Measurements from ENCODE around the gene IFT22. TPM values are rescaled to one million over a fixed set of nuclear protein-coding genes. Genes with fewer than 3 reads are reported as not detected.

IFT22 gene
- total RNA-seq, 1 experiment from 2014 or later, result 15.5 TPM

DNA sequence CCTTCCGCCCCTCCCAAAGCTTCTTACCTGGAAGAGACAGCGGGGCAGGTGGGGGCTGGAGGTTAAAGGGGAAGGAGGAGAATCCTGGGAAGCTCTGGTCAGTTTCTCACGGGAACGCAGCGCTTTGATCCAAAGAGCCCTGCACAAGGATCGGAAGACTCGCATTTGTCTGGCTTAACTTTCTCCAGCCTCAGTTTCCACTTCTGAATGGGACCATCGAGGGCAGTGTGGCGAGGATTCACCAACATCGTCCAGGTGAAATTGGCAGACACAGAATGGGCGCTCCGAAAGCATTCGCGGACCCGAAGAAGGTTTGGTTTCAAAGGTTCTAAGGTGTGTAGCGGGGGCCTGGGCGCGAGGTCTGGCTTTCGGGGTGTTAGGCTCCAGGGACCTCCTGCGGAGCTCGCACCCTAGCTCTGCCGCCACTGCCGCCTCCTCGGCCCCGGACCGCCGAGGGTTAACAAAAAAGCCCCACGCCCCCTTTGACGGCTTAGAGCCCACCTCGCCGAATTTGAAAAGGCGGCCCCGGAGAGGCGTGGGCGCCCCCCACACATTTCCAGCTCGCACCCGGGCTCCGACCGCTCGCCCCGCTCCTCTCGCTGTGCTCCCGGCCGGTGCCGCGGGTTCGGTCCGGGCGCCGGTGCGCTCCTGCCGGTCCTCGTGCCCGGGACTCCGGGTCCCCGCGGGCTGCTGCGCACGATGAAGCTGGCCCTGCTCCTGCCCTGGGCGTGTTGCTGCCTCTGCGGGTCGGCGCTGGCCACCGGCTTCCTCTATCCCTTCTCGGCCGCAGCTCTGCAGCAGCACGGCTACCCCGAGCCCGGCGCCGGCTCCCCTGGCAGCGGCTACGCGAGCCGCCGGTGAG is 41.0 kb upstream of the IFT22 start, which contains the start of gene COL26A1 (continued):
- peak; percentile 36; the same call in 1 of the 2 replicates for TF ChIP-seq ZNF263 (CRISPR knock-in tag; IDR thresholded peaks at IDR 0.05; ENCODE audit: low read depth)
- TF ChIP-seq, protein P1, sequence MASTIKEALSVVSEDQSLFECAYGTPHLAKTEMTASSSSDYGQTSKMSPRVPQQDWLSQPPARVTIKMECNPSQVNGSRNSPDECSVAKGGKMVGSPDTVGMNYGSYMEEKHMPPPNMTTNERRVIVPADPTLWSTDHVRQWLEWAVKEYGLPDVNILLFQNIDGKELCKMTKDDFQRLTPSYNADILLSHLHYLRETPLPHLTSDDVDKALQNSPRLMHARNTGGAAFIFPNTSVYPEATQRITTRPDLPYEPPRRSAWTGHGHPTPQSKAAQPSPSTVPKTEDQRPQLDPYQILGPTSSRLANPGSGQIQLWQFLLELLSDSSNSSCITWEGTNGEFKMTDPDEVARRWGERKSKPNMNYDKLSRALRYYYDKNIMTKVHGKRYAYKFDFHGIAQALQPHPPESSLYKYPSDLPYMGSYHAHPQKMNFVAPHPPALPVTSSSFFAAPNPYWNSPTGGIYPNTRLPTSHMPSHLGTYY (CRISPR knock-in tag; IDR thresholded peaks at IDR 0.05), result no peak
- no peak for TF ChIP-seq FOXP1 (CRISPR knock-in tag; IDR thresholded peaks at IDR 0.05; ENCODE audit: borderline replicate concordance)
- TF ChIP-seq, protein P2, sequence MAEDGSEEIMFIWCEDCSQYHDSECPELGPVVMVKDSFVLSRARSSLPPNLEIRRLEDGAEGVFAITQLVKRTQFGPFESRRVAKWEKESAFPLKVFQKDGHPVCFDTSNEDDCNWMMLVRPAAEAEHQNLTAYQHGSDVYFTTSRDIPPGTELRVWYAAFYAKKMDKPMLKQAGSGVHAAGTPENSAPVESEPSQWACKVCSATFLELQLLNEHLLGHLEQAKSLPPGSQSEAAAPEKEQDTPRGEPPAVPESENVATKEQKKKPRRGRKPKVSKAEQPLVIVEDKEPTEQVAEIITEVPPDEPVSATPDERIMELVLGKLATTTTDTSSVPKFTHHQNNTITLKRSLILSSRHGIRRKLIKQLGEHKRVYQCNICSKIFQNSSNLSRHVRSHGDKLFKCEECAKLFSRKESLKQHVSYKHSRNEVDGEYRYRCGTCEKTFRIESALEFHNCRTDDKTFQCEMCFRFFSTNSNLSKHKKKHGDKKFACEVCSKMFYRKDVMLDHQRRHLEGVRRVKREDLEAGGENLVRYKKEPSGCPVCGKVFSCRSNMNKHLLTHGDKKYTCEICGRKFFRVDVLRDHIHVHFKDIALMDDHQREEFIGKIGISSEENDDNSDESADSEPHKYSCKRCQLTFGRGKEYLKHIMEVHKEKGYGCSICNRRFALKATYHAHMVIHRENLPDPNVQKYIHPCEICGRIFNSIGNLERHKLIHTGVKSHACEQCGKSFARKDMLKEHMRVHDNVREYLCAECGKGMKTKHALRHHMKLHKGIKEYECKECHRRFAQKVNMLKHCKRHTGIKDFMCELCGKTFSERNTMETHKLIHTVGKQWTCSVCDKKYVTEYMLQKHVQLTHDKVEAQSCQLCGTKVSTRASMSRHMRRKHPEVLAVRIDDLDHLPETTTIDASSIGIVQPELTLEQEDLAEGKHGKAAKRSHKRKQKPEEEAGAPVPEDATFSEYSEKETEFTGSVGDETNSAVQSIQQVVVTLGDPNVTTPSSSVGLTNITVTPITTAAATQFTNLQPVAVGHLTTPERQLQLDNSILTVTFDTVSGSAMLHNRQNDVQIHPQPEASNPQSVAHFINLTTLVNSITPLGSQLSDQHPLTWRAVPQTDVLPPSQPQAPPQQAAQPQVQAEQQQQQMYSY (CRISPR knock-in tag; IDR thresholded peaks at IDR 0.05), result no peak; the same call in 1 of the 2 replicates
- TF ChIP-seq SP1 (CRISPR knock-in tag; conservative IDR thresholded peaks at IDR 0.05), result no peak
- TF ChIP-seq, protein P3, sequence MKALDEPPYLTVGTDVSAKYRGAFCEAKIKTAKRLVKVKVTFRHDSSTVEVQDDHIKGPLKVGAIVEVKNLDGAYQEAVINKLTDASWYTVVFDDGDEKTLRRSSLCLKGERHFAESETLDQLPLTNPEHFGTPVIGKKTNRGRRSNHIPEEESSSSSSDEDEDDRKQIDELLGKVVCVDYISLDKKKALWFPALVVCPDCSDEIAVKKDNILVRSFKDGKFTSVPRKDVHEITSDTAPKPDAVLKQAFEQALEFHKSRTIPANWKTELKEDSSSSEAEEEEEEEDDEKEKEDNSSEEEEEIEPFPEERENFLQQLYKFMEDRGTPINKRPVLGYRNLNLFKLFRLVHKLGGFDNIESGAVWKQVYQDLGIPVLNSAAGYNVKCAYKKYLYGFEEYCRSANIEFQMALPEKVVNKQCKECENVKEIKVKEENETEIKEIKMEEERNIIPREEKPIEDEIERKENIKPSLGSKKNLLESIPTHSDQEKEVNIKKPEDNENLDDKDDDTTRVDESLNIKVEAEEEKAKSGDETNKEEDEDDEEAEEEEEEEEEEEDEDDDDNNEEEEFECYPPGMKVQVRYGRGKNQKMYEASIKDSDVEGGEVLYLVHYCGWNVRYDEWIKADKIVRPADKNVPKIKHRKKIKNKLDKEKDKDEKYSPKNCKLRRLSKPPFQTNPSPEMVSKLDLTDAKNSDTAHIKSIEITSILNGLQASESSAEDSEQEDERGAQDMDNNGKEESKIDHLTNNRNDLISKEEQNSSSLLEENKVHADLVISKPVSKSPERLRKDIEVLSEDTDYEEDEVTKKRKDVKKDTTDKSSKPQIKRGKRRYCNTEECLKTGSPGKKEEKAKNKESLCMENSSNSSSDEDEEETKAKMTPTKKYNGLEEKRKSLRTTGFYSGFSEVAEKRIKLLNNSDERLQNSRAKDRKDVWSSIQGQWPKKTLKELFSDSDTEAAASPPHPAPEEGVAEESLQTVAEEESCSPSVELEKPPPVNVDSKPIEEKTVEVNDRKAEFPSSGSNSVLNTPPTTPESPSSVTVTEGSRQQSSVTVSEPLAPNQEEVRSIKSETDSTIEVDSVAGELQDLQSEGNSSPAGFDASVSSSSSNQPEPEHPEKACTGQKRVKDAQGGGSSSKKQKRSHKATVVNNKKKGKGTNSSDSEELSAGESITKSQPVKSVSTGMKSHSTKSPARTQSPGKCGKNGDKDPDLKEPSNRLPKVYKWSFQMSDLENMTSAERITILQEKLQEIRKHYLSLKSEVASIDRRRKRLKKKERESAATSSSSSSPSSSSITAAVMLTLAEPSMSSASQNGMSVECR (CRISPR knock-in tag; IDR thresholded peaks at IDR 0.05; ENCODE audit: borderline replicate concordance), result peak; percentile 56; the same call in 1 of the 2 replicates
- TF ChIP-seq ZNF232 (CRISPR knock-in tag; IDR thresholded peaks at IDR 0.05), result no peak
- 0 out of 2 replicates have a peak, but pooled peaks have one; percentile 70 for TF ChIP-seq KAT7 (CRISPR knock-in tag; IDR thresholded peaks at IDR 0.05; ENCODE audit: borderline replicate concordance)
- no peak for TF ChIP-seq TP53 (CRISPR knock-in tag; IDR thresholded peaks at IDR 0.05)
- TF ChIP-seq, protein P4, sequence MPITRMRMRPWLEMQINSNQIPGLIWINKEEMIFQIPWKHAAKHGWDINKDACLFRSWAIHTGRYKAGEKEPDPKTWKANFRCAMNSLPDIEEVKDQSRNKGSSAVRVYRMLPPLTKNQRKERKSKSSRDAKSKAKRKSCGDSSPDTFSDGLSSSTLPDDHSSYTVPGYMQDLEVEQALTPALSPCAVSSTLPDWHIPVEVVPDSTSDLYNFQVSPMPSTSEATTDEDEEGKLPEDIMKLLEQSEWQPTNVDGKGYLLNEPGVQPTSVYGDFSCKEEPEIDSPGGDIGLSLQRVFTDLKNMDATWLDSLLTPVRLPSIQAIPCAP (CRISPR knock-in tag; IDR thresholded peaks at IDR 0.05), result 0 out of 2 replicates have a peak, but pooled peaks have one; percentile 37
- TF ChIP-seq, protein P5, sequence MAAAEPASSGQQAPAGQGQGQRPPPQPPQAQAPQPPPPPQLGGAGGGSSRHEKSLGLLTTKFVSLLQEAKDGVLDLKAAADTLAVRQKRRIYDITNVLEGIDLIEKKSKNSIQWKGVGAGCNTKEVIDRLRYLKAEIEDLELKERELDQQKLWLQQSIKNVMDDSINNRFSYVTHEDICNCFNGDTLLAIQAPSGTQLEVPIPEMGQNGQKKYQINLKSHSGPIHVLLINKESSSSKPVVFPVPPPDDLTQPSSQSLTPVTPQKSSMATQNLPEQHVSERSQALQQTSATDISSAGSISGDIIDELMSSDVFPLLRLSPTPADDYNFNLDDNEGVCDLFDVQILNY (CRISPR knock-in tag; IDR thresholded peaks at IDR 0.05), result no peak
- no peak for TF ChIP-seq NFE2L1 (CRISPR knock-in tag; IDR thresholded peaks at IDR 0.05)
- TF ChIP-seq CREB1 (CRISPR knock-in tag; IDR thresholded peaks at IDR 0.05), result no peak
- TF ChIP-seq RORB (CRISPR knock-in tag; IDR thresholded peaks at IDR 0.05), result no peak
- TF ChIP-seq ZNF138 (CRISPR knock-in tag; conservative IDR thresholded peaks at IDR 0.05), result no peak
- TF ChIP-seq, protein P6, sequence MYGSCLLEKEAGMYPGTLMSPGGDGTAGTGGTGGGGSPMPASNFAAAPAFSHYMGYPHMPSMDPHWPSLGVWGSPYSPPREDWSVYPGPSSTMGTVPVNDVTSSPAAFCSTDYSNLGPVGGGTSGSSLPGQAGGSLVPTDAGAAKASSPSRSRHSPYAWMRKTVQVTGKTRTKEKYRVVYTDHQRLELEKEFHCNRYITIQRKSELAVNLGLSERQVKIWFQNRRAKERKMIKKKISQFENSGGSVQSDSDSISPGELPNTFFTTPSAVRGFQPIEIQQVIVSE (CRISPR knock-in tag; IDR thresholded peaks at IDR 0.05; ENCODE audit: borderline replicate concordance), result no peak
- no peak for TF ChIP-seq SOX15 (CRISPR knock-in tag; IDR thresholded peaks at IDR 0.05)
- TF ChIP-seq, protein P7, sequence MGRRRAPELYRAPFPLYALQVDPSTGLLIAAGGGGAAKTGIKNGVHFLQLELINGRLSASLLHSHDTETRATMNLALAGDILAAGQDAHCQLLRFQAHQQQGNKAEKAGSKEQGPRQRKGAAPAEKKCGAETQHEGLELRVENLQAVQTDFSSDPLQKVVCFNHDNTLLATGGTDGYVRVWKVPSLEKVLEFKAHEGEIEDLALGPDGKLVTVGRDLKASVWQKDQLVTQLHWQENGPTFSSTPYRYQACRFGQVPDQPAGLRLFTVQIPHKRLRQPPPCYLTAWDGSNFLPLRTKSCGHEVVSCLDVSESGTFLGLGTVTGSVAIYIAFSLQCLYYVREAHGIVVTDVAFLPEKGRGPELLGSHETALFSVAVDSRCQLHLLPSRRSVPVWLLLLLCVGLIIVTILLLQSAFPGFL (CRISPR knock-in tag; IDR thresholded peaks at IDR 0.05; ENCODE audit: borderline replicate concordance), result no peak
- TF ChIP-seq SMAD4 (CRISPR knock-in tag; IDR thresholded peaks at IDR 0.05), result 0 out of 2 replicates have a peak, but pooled peaks have one; percentile 23
- TF ChIP-seq, protein P8, sequence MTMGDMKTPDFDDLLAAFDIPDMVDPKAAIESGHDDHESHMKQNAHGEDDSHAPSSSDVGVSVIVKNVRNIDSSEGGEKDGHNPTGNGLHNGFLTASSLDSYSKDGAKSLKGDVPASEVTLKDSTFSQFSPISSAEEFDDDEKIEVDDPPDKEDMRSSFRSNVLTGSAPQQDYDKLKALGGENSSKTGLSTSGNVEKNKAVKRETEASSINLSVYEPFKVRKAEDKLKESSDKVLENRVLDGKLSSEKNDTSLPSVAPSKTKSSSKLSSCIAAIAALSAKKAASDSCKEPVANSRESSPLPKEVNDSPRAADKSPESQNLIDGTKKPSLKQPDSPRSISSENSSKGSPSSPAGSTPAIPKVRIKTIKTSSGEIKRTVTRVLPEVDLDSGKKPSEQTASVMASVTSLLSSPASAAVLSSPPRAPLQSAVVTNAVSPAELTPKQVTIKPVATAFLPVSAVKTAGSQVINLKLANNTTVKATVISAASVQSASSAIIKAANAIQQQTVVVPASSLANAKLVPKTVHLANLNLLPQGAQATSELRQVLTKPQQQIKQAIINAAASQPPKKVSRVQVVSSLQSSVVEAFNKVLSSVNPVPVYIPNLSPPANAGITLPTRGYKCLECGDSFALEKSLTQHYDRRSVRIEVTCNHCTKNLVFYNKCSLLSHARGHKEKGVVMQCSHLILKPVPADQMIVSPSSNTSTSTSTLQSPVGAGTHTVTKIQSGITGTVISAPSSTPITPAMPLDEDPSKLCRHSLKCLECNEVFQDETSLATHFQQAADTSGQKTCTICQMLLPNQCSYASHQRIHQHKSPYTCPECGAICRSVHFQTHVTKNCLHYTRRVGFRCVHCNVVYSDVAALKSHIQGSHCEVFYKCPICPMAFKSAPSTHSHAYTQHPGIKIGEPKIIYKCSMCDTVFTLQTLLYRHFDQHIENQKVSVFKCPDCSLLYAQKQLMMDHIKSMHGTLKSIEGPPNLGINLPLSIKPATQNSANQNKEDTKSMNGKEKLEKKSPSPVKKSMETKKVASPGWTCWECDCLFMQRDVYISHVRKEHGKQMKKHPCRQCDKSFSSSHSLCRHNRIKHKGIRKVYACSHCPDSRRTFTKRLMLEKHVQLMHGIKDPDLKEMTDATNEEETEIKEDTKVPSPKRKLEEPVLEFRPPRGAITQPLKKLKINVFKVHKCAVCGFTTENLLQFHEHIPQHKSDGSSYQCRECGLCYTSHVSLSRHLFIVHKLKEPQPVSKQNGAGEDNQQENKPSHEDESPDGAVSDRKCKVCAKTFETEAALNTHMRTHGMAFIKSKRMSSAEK (CRISPR knock-in tag; IDR thresholded peaks at IDR 0.05; ENCODE audit: borderline replicate concordance), result no peak
